HFFc6 (cell line): ENCODE results near the gene ANO10. TPM values are rescaled to one million over a fixed set of nuclear protein-coding genes. Genes with fewer than 3 reads are reported as not detected.

Source experiments
- DNase-seq: peaks from one replicate; pipeline ENCODE4 v3.0.0-alpha.2; 2018
- H3K27ac Mint-ChIP-seq: 2 replicates; pipeline ENCODE4 v1.8.0; 2020; ENCODE audit warnings: mild to moderate bottlenecking, mixed read lengths
- H3K27me3 Mint-ChIP-seq: 2 replicates; pipeline ENCODE4 v1.8.0; 2021; ENCODE audit warnings: mild to moderate bottlenecking, moderate library complexity, mixed read lengths; ENCODE audit not compliant: insufficient read depth
- H3K36me3 Mint-ChIP-seq: 2 replicates; pipeline ENCODE4 v1.8.0; 2021; ENCODE audit warnings: low read depth, mixed read lengths
- H3K4me1 Mint-ChIP-seq: 2 replicates; pipeline ENCODE4 v1.8.0; 2020; ENCODE audit warnings: low read depth, mixed read lengths
- H3K4me3 Mint-ChIP-seq: 2 replicates; pipeline ENCODE4 v1.8.0; 2020; ENCODE audit warnings: mild to moderate bottlenecking, moderate library complexity, mixed read lengths
- H3K9me3 Mint-ChIP-seq: 2 replicates; pipeline ENCODE4 v1.8.0; 2020; ENCODE audit warnings: mild to moderate bottlenecking, mixed read lengths
- total RNA-seq, 6 experiments: library from RNA; stranded (reverse); fragmentation: NEBNext Ultra II Directional; extraction: Animal tissue kit (Norgen Biotek cat#: 25700); gene quantifications; 2 replicates in 1 of 6; 3 replicates in 5 of 6; pipeline ENCODE4 v1.2.3, GENCODE V29; 2021
- TF ChIP-seq, protein P1 (sequence below): fragments of 200-600 bp; sonication (generic); IDR thresholded peaks from 2 replicates; pipeline ENCODE4 v1.5.0; 2021; ENCODE audit warnings: antibody characterized with exemption, mild to moderate bottlenecking

The ANO10 gene
- total RNA-seq, 6 experiments from 2014 or later: 78.3 to 103 (median 90.8) TPM

DNA sequence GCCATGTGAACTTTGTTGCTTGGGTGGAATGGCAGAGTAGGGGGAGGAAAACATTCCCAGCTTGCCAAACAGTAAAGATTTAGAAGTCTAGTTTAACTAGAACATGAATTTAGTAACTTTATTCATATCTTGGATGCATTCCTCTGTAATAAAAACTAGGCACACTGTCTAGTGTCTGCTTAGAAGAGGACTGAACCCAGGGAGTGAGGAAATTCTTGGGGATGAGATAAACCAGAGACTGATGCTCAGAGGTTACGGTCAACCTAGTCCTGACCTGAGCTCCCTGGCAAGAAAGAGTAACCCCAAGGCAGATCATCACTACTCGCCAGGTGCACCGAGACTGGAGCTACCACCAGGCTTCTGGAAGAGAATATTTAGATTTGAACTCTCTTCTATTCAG is 277.3 kb downstream of the ANO10 start:
- no peaks in the 10 kb centered on the region for H3K27me3 Mint-ChIP-seq
- H3K4me1 Mint-ChIP-seq: peaks cover 16% of the 10 kb centered on the region
- H3K4me3 Mint-ChIP-seq: no peak overlapping the region
- TF ChIP-seq, protein P1, sequence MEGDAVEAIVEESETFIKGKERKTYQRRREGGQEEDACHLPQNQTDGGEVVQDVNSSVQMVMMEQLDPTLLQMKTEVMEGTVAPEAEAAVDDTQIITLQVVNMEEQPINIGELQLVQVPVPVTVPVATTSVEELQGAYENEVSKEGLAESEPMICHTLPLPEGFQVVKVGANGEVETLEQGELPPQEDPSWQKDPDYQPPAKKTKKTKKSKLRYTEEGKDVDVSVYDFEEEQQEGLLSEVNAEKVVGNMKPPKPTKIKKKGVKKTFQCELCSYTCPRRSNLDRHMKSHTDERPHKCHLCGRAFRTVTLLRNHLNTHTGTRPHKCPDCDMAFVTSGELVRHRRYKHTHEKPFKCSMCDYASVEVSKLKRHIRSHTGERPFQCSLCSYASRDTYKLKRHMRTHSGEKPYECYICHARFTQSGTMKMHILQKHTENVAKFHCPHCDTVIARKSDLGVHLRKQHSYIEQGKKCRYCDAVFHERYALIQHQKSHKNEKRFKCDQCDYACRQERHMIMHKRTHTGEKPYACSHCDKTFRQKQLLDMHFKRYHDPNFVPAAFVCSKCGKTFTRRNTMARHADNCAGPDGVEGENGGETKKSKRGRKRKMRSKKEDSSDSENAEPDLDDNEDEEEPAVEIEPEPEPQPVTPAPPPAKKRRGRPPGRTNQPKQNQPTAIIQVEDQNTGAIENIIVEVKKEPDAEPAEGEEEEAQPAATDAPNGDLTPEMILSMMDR: no peak
- no peaks in the 10 kb centered on the region for H3K9me3 Mint-ChIP-seq
- DNase-seq: no peak
- H3K27ac Mint-ChIP-seq: no peak overlapping the region
- peaks cover 44% of the 10 kb centered on the region for H3K36me3 Mint-ChIP-seq

GRCh38 chr3:43343815-43344214 is 278.0 kb downstream of the ANO10 start:
- no peak for DNase-seq
- Mint-ChIP-seq H3K4me1 (peaks cover 16% of the 10 kb centered on the region), H3K36me3 (peaks cover 45% of the 10 kb centered on the region), H3K27ac (no peak overlapping the region), H3K9me3 (peaks cover 5% of the 10 kb centered on the region), H3K27me3 (no peaks in the 10 kb centered on the region), H3K4me3 (no peak overlapping the region)
- TF ChIP-seq, protein P1: no peak

DNA sequence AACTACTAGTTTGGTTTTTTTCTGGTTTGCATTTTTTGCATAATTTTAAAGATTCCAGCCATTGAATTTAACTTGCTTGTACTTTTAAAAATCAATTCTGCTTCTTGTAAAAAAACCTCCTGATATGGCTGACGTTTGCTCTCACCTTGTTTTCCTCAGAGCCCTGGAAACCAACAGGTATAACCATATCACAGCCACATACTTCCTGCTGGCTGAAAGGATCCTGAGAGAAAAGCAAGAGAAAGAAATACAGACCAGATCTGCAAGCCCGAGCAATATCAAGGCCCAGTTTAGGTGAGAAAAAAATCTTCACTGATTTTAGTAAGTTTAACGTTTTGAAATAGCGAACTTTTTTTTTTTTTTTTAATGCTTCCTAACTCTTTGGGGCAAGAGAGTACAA is 278.6 kb downstream of the ANO10 start:
- TF ChIP-seq, protein P1: no peak
- no peak overlapping the region for H3K4me3 Mint-ChIP-seq
- H3K36me3 Mint-ChIP-seq: peaks cover 48% of the 10 kb centered on the region

DNA sequence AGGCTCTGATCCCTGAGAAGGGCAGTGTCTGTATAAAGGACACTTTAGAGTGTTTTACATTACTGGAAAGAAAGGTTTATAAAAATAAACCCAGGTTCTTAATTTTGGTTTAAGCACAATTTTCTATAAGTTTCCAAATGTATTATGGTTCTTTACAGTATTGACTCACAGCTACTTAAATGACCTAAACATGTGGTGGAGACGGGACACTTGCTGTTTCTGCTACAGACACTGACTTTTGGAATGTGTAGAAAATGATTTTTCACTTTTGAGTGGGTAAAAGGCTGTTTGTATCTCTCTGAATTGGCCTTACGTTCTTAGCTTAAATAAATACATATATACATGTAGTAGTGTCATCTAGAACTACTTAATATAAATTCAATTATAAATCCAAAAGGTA is 280.0 kb downstream of the ANO10 start:
- peaks cover 16% of the 10 kb centered on the region for H3K4me1 Mint-ChIP-seq
- TF ChIP-seq, protein P1: no peak
- no peak overlapping the region for H3K27ac Mint-ChIP-seq
- peaks cover 50% of the 10 kb centered on the region for H3K36me3 Mint-ChIP-seq
- no peak overlapping the region for H3K4me3 Mint-ChIP-seq
- peaks cover 24% of the 10 kb centered on the region for H3K9me3 Mint-ChIP-seq
- DNase-seq: no peak
- no peaks in the 10 kb centered on the region for H3K27me3 Mint-ChIP-seq

More for the DNA sequence above, 278.6 kb downstream of the ANO10 start:
- Mint-ChIP-seq H3K9me3 (peaks cover 11% of the 10 kb centered on the region), H3K4me1 (peaks cover 16% of the 10 kb centered on the region), H3K27me3 (no peaks in the 10 kb centered on the region), H3K27ac (no peak overlapping the region)
- no peak for DNase-seq

- H3K9me3 Mint-ChIP-seq: peaks cover 37% of the 10 kb centered on the region
- peaks cover 63% of the 10 kb centered on the region for H3K36me3 Mint-ChIP-seq
- H3K27me3 Mint-ChIP-seq: peaks cover 1% of the 10 kb centered on the region; the same call in 1 of the 2 replicates
- TF ChIP-seq, protein P1: no peak
- no peak for DNase-seq
- no peak overlapping the region for H3K27ac Mint-ChIP-seq
- no peak overlapping the region for H3K4me3 Mint-ChIP-seq
- H3K4me1 Mint-ChIP-seq: peaks cover 5% of the 10 kb centered on the region
These were observed 281.4 kb downstream of the ANO10 start for GRCh38 chr3:43340403-43340802.

GRCh38 chr3:43338295-43338694 is 283.5 kb downstream of the ANO10 start:
- Mint-ChIP-seq H3K27ac (no peak overlapping the region), H3K4me3 (no peak overlapping the region), H3K27me3 (peaks cover 1% of the 10 kb centered on the region; the same call in 1 of the 2 replicates), H3K9me3 (peaks cover 44% of the 10 kb centered on the region), H3K4me1 (no peaks in the 10 kb centered on the region), H3K36me3 (peaks cover 66% of the 10 kb centered on the region)
- no peak for DNase-seq
- TF ChIP-seq, protein P1: no peak
